Astrocyte of the cerebellum (primary cell): ENCODE data around the gene COMMD7.

Experiments
- DNase-seq: peaks from one replicate; pipeline ENCODE4 v3.0.0-alpha.2; 2011; ENCODE audit warnings: low read depth
- H3K4me3 ChIP-seq: 2 replicates; pipeline ENCODE4 v1.5.1; 2011; ENCODE audit warnings: mild to moderate bottlenecking, low read depth, low read length, moderate library complexity
- in situ Hi-C: cut with HindIII; loops from 2 replicates; pipeline ENCODE4 v1.10.0; 2017; ENCODE audit warnings: low sequenced_read_pairs
- TF ChIP-seq, protein P1 (sequence below): IDR thresholded peaks from 2 replicates; pipeline ENCODE4 v1.5.1; 2012; ENCODE audit warnings: low read length, low read depth, moderate library complexity, mild to moderate bottlenecking; ENCODE audit errors: missing control alignments

COMMD7 gene

GRCh38 chr20:32685541-32686529, 57.4 kb downstream of the COMMD7 start:
- in situ Hi-C loops, result no loop called here
- H3K4me3 ChIP-seq, result no peak overlapping the region
- TF ChIP-seq, protein P1, sequence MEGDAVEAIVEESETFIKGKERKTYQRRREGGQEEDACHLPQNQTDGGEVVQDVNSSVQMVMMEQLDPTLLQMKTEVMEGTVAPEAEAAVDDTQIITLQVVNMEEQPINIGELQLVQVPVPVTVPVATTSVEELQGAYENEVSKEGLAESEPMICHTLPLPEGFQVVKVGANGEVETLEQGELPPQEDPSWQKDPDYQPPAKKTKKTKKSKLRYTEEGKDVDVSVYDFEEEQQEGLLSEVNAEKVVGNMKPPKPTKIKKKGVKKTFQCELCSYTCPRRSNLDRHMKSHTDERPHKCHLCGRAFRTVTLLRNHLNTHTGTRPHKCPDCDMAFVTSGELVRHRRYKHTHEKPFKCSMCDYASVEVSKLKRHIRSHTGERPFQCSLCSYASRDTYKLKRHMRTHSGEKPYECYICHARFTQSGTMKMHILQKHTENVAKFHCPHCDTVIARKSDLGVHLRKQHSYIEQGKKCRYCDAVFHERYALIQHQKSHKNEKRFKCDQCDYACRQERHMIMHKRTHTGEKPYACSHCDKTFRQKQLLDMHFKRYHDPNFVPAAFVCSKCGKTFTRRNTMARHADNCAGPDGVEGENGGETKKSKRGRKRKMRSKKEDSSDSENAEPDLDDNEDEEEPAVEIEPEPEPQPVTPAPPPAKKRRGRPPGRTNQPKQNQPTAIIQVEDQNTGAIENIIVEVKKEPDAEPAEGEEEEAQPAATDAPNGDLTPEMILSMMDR, result no peak
- peak; percentile 72 for DNase-seq

GRCh38 chr20:32682508-32682987, 60.7 kb downstream of the COMMD7 start:
- DNase-seq, result no peak
- in situ Hi-C loops, result no loop called here
- TF ChIP-seq, protein P1, result no peak
- no peak overlapping the region for H3K4me3 ChIP-seq

DNA sequence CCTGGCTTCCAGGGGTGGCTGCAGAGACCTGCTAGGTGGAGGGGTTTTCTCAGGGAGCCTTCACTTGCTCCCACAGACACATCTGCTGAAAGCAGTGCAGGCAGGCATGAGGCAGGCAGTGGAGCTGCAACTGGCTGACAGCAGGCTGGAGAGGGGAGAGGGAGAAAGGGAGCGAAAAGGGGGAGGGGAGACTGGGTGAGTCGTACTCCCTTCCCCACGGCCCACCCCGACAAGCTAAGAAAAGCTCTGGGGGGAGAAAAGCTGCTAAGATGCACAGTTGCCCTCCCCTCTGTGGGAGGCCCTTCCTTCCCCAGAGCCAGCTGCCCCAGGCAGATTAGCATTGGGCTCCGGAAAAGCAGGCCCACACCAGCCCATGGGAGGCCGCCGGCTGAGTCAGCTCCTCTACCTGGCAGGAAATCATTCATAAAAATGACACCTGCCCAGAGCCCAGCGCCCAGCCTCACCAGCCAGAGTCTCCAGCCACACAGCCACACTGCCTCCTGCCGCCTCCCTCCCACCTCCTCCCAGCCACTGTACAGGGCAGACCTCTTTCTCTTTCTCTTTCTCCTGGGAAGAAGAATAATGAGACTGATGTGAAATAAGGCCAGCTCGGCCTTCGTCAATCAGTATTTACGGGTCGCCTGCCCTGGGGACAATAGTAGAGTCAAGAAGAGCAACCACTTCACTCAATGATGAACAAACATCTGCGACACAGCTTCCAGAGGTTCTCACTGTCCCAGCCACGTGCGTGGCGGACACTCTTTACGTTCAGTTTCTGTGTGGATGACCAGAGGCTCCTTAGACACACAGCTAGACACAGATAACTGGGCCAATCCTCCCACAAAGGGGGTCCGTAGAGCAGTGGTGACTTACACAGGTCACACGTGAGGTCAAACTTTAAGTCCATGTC, 61.8 kb downstream of the COMMD7 start:
- in situ Hi-C loops, result no loop called here
- no peak overlapping the region for H3K4me3 ChIP-seq
- TF ChIP-seq, protein P1, result no peak
- no peak for DNase-seq

- TF ChIP-seq, protein P1, result no peak
- in situ Hi-C loops, result no loop called here
- no peak overlapping the region for H3K4me3 ChIP-seq
- DNase-seq, result no peak
Observed at GRCh38 chr20:32680544-32681174, 62.6 kb downstream of the COMMD7 start.

DNA sequence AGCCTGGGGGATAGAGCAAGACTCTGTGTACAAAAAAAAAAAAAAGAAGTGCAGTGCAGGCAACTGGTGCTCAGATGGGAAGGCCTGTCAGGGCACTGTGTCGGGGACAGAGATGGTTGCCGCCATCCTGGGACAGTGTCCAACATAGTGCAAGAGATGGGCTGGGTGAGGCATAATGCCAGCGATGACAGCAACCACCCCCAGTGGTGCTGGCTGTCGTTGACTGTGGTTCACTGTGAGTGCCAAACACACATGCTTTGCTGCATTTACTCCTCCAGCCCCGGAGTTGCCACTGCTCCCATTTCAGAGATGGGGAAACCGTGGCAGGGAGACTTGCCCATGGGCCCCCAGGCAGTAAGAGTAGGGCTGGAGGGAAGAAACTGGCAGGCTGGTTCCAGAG, 64.3 kb downstream of the COMMD7 start:
- no peak overlapping the region for H3K4me3 ChIP-seq
- in situ Hi-C loops, result loop anchor here (5.0 kb wide), 1 partner anchor 98 kb away; no protein-coding TSS in a partner anchor
- TF ChIP-seq, protein P1, result no peak
- DNase-seq, result no peak
